GM18870 (cell line): ENCODE data around the gene CITED4.
"Not testable (repeated sequence)": the region's sequence is repeated elsewhere in the genome, so short reads cannot be mapped to it uniquely, and the experiment has no call there.

Source experiments
- ATAC-seq: cut with Tn5 transposase; IDR thresholded peaks from one replicate; pipeline ENCODE4 v1.9.1; 2021; ENCODE audit warnings: moderate library complexity; ENCODE audit not compliant: unreplicated experiment

CITED4 gene, protein sequence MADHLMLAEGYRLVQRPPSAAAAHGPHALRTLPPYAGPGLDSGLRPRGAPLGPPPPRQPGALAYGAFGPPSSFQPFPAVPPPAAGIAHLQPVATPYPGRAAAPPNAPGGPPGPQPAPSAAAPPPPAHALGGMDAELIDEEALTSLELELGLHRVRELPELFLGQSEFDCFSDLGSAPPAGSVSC

DNA sequence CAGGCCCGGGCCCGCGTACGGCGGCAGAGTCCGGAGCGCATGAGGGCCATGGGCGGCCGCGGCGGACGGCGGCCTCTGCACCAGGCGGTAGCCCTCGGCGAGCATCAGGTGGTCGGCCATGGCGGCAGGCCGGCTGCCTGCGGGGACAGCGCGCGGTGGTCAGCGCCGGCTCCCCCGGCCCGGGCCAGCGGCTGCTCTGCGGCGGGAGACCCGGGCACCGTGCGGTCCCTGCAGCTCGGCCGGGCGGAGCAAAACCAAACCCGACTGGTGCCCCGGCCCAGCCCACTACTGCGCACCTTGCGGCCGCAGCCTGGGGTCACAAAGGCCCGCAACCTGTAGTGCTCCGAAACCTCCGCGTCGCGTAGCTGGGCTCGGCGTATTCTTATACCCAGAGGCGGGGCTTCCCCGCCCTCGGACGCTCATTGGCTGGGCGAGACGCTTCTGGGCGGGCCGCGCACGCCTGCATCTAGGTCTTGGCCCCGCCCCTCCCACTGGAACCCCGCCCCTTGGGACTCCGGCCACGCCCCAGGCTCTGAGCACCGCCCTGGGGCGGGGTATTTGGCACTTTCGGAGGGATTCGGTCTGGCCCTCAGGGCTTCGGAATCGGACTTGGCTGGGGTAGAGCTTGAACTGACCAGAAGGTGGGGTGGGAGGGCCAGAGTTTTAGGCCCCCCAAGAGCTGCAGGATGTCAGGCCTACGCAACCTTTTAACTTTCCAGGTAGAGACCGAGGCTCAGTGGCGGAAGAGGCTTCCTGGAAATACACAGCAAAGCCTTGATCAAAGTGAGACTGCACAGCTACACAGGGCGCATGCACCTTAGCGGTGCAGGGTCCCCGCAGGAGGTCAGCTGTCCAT, at the start of gene CITED4:
TSS of gene CITED4 (minus strand) at position 356 of the 856 bp plus-strand sequence. CDS start at position 120, 236 bp downstream.
- peak; percentile 86 for ATAC-seq

GRCh38 chr1:40911105-40911504, 48.9 kb upstream of the CITED4 start:
- ATAC-seq: no peak

DNA sequence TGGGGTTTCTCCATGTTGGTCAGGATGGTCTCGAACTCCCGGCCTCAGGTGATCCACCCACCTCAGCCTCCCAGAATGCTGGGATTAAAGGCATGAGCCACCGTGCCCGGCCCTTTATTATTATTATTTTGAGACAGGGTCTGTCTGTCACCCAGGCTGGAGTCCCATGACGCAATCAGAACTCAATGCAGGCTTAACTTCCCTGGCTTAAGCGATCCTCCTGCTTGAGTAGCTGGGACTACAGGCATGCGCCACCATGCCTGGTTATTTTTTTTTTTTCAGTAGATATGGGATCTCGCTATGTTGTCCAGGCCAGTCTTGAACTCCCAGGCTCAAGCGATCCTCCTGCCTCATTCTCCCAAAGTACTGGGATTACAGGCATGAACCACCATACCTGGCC, 47.1 kb upstream of the CITED4 start:
- ATAC-seq: no peak

- no peak for ATAC-seq
These were observed 46.2 kb upstream of the CITED4 start for GRCh38 chr1:40908350-40908749.

DNA sequence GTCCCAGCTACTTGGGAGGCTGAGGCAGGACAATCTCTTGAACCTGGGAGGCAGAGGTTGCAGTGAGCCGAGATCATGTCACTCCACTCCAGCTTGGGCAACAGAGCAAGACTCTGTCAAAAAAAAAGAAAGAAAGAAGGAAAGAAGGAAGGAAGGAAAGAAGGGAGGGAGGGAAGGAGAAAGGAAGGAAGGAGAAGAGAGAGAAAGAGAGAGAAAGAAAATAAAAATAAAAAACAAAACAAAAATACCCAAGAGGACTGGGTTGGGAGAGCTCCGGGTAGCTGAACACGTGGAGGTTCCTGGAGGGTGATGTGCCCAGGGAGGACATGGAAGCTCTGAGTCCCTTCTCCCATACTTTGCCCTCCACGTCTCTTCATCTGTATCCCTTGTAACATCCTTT, 45.7 kb upstream of the CITED4 start:
- ATAC-seq: no peak

- ATAC-seq: no peak
These were observed 44.7 kb upstream of the CITED4 start for GRCh38 chr1:40906781-40907400.

DNA sequence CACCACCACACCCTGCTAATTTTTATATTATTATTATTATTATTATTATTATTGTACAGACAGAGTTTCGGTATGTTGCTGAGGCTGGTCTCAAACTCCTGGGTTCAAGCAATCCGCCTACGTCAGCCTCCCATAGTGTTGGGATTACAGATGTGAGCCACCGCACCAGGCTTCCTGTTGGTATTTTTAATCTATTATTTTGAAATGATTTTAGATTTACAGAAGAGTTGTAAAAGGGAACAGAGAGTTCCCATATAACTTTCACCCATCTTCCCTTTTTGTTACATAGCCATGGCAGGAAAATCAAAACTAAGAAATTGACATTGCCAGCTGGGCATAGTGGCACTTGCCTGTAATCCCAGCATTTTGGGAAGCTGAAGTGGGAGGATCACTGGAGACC, 42.9 kb upstream of the CITED4 start:
- ATAC-seq: no peak

DNA sequence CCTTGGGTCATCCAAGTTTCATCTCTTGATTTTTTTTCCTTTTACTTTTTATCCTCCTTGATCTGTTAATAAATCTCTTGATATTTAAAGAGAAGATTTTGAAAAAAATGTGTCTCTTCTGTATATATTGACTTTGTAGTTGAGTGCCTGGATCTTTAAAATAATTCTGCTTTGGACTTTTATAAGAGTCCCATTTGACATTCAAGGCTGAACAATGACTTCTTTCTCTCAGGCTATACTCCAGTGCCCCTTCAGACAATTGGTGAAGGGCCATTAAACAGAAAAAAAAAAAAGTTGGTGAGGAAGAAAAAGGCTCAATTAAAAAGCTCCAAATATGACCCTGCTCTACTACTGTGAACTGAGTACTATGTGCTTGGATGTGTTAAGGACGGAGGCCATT, 40.9 kb upstream of the CITED4 start:
- ATAC-seq: no peak

- ATAC-seq: no peak
These were observed 40.0 kb upstream of the CITED4 start for GRCh38 chr1:40901886-40902852.

GRCh38 chr1:40899230-40899870, 37.2 kb upstream of the CITED4 start:
- no peak for ATAC-seq

DNA sequence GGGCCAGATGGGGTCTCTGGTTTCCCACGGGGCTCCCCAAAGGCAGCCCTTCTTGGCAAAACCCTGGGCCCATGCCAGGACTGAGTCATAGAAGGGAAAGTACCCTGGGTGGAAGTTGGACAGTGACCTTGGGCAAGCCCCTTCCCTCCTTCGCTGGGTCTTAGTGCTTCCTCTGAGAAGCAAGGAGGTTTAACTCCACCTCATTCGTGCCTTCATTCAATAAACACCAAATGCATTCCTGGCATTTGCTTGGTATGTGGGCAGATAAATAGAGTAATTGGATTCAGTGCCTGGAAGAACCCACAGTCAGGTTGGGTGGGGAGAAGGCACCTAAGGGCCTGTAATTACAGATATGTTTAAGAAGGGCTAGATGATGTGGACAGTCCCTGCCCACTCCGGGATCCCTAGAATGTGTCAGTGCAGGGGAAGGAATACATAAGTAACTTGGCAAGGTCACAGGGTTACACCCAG, 36.3 kb upstream of the CITED4 start:
- ATAC-seq: no peak

GRCh38 chr1:40897513-40897912, 35.4 kb upstream of the CITED4 start:
- ATAC-seq: no peak

DNA sequence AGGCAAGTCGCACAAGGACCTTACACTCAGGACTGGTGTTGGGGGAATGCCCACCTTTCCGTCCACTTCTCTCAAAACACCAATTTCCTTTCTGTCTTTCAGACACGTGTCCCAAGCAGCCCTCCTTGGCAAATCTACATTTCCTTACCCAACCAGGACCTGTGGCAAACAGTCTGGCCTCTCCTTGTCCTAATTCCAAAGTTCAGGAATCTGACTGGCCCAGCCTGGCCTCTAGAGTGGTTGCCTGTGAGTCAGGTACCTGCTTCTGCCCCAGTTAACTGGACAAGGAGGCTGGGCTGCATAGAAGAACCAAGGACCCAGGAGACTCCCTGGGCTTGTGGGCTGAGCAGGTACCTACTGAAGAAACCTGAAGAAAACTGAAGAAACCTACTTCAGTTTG, 34.3 kb upstream of the CITED4 start:
- no peak for ATAC-seq

- ATAC-seq: no peak
These were observed 33.4 kb upstream of the CITED4 start for GRCh38 chr1:40895601-40896000.

DNA sequence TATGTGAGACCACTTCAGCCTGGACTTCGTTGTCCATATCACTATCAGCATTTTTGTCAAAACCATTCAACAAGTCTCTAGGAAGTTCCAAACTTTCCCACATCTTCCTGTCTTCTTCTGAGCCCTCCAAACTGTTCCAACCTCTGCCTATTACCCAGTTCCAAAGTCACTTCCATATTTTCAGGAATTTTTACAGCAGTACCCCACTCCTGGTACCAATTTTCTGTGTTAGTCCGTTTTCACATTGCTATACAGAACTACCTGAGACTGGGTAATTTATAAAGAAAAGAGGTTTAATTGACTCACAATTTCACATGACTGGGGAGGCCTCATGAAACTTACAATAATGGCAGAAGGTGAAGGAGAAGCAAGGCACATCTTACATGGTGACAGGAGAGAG, 32.7 kb upstream of the CITED4 start:
- ATAC-seq: not testable (repeated sequence)

DNA sequence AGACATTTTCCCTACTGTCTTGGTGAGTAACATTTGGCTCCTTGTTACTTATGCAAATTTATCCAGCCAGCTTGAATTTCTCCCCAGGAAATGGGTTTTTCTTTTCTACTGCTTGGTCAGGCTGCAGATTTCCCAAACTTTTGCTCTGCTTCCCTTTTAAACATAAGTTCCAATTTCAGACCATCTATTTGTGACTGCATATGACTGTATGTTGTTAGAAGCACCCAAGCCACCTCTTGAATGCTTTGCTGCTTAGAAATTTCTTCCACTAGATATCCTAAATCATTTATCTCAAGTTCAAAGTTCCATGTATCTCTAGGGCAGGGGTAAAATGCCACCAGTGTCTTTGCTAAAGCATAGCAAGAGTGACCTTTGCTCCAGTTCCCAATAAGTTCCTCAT, 32.3 kb upstream of the CITED4 start:
- ATAC-seq: no peak

GRCh38 chr1:40893946-40894345, 31.8 kb upstream of the CITED4 start:
- no peak for ATAC-seq

DNA sequence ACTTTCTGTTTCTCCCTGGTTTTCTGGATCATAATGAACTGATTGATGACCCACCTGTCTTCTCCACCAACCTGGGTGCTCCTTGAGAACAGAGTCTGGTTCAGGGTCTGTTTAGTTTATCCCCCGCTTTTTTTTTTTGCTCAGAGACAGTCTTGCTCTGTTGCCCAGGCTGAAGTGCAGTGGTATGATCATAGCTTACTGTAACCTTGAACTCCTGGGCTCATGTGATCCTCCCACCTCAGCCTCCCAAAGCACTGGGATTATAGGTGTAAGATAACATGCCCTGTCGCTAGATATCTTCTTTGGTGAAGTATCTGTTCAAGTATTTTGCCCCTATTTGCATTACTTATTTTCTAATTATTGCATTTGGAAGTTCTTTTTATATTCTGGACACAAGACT, 30.2 kb upstream of the CITED4 start:
- no peak for ATAC-seq

- no peak for ATAC-seq
These were observed 28.6 kb upstream of the CITED4 start for GRCh38 chr1:40890771-40891170.

DNA sequence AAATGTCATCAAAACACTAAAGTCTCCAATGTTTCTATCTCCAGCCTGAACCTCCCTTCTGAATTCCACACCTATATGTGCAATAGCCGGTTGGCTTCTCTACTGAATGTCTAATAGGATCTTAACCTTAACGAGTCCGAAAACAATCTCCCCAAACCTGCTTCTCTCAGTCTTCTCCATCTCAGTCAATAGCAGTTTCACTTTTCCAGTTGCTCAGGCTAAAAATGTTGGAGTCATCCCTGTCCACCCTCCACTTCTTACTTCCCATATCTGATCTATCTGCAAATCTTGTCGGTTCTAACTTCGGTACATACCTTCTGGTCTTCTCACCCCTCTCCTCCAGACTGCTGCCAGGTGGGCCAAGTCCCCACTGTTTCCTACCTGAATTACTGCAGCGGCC, 25.5 kb upstream of the CITED4 start:
- no peak for ATAC-seq
